Heart left ventricle (tissue), 16 donors: ENCODE data around the gene MARCHF10. TPM values are rescaled to one million over a fixed set of nuclear protein-coding genes. Genes with fewer than 3 reads are reported as not detected.
A peak's percentile ranks its signal among the peaks of the same experiment; 100 is the strongest.

ENCODE experiments used
- ATAC-seq, 4 donors: fragments of 200-7000 bp; cut with Tn5 transposase; one replicate each; pipeline ENCODE4 v1.9.1; 2020 to 2022; ENCODE audit warnings: moderate library complexity in 4 of 4, mild to moderate bottlenecking in 3 of 4, moderate number of reproducible peaks in 1 of 4
- DNase-seq, 5 donors: peaks; one replicate each; pipeline ENCODE4 v3.0.0-alpha.2; 2020
- H3K27ac ChIP-seq, 12 donors: fragments of 200-600 bp; sonication (generic) in 4 of 12; one replicate each; pipeline versions ENCODE4 v1.5.0 to v1.8.0; 2016 to 2022; ENCODE audit warnings: mild to moderate bottlenecking in 2 of 12
- H3K27me3 ChIP-seq, 9 donors: fragments of 200-600 bp; sonication (generic) in 2 of 9; one replicate each; pipeline versions ENCODE4 v1.5.1 to v1.8.0; 2016 to 2022; ENCODE audit warnings: mild to moderate bottlenecking in 3 of 9
- H3K36me3 ChIP-seq, 9 donors: fragments of 200-600 bp; sonication (generic) in 2 of 9; one replicate each; pipeline versions ENCODE4 v1.5.0 to v1.8.0; 2018 to 2022; ENCODE audit warnings: mild to moderate bottlenecking in 2 of 9
- H3K4me1 ChIP-seq, 12 donors: fragments of 200-600 bp; sonication (generic) in 4 of 12; one replicate each; pipeline versions ENCODE4 v1.5.0 to v1.8.0; 2016 to 2022; ENCODE audit warnings: mild to moderate bottlenecking in 3 of 12
- H3K4me3 ChIP-seq, 12 donors: fragments of 200-600 bp; sonication (generic) in 4 of 12; one replicate each; pipeline versions ENCODE4 v1.5.0 to v1.8.0; 2017 to 2022; ENCODE audit warnings: mild to moderate bottlenecking in 9 of 12, moderate library complexity in 4 of 12
- H3K9me3 ChIP-seq, 12 donors: fragments of 200-600 bp; sonication (generic) in 4 of 12; one replicate each; pipeline versions ENCODE4 v1.5.0 to v1.8.0; 2016 to 2022; ENCODE audit warnings: mild to moderate bottlenecking in 1 of 12
- POLR2A ChIP-seq, 2 donors: fragments of 450-650 bp; IDR thresholded peaks; one replicate each; pipeline ENCODE4 v1.6.1; 2017; ENCODE audit warnings: antibody characterized with exemption in 2 of 2, mild to moderate bottlenecking in 2 of 2, moderate library complexity in 2 of 2
- WGBS, 4 donors: extraction: QIAGEN DNeasy Blood & Tissue Kit in 2 of 4; methylation state at CpG; one replicate each; pipeline versions ENCODE4 v1.1.5 to v1.1.7; 2013 to 2018; 5-methylcytosine and 5-hydroxymethylcytosine counted together
- intact Hi-C, 10 donors: fragments of 100-400 bp; cut with DNase I; formaldehyde crosslinking; loops; one replicate each; pipeline versions ENCODE4 v1.11.1 to v1.14.2; 2022
- polyA plus RNA-seq, 2 donors: library from polyadenylated mRNA; stranded (reverse); fragments of 200-250 nt; gene quantifications; one replicate each; pipeline ENCODE4 v1.2.3, GENCODE V29; 2013
- total RNA-seq, 9 donors: library from RNA; depleted of rRNA in 2 of 9; stranded (reverse); fragments of >200 nt in 2 of 9; fragmentation: NEBNext Ultra II Directional in 3 of 9; extraction: Animal tissue kit (Norgen Biotek cat#: 25700) in 3 of 9; gene quantifications; one replicate each; pipeline versions ENCODE4 v1.1.0 to v1.2.4, GENCODE V29; 2016 to 2023
- TF ChIP-seq, protein P1 (sequence below), 12 donors: fragments of 200-600 bp; sonication (generic) in 4 of 12; IDR thresholded peaks; one replicate each; pipeline versions ENCODE4 v1.5.0 to v1.8.0; 2018 to 2022; ENCODE audit warnings: antibody characterized with exemption in 12 of 12, mild to moderate bottlenecking in 5 of 12
- donor health status: ischemic (EF 13 %, LVEDD 7.1; RV severe dilation, severe dysfunction).
- donor health status: healthy with polysubstance abuse.
- donor health status: DM: no; HTN: yes; CAD: no.
- donor health status: DM: no; HTN: no; CAD: no.
- donor health status: ischemic (EF 25% LVEDD 6.9; RV normal size, moderate dysfunction).
- donor health status: ischemic (EF 25% LVEDD 5.7; RV mildly dilated, moderate dysfunction).
- donor health status: healthy.
- donor health status: DM: yes; HTN: yes; CAD: no.
- donor health status: ischemic (EF 35%, LVEDD 5.7; RV mildly dilated, moderate dysfunction).
- donor health status: nonischemic (EF 11% LVEDD 7.7; RV severe dilation, severe dysfunction).
- donor health status: DM: yes; HTN: yes; CAD: no.
- donor health status: PGD.
- donor health status: ischemic (EF 29% LVEDD 5.4; RV normal size, mild dysfunction).
- donor health status: nonischemic (EF 23%, LVEDD 6.1; RV moderate dilation, normal function).

The MARCHF10 gene
- total and polyA plus RNA-seq, 11 donors: not detected

DNA sequence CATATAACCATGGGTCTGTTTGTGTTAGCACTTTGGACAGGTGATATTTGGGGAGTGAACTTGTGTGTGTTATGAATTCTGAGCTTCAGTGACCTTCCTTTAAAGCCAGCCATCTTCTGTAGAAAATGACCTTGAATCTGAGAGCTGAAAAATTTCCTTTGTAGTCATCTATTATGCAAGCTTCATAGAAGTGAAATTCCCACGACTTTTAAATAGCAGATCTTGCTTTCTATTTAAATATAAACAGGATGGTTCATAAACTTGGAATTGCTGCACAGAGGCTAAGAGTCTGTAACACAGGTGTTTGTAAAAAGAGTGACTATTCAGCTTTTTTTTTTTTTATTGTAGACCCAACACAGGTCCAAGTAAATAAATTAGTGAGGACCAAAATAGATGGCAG, 85.5 kb downstream of the MARCHF10 start:
- intact Hi-C loops: no loop called here
- Histone ChIP-seq H3K27ac (no peak overlapping the region), H3K27me3 (no peaks in the 10 kb centered on the region), H3K4me3 (no peak overlapping the region), H3K9me3 (no peaks in the 10 kb centered on the region), H3K4me1 (peaks cover 0 to 16% (median 0%) of the 10 kb centered on the region in 12 donors), H3K36me3 (no peaks in the 10 kb centered on the region)
- ATAC-seq (no peak), DNase-seq (no peak)
- TF ChIP-seq, protein P1, sequence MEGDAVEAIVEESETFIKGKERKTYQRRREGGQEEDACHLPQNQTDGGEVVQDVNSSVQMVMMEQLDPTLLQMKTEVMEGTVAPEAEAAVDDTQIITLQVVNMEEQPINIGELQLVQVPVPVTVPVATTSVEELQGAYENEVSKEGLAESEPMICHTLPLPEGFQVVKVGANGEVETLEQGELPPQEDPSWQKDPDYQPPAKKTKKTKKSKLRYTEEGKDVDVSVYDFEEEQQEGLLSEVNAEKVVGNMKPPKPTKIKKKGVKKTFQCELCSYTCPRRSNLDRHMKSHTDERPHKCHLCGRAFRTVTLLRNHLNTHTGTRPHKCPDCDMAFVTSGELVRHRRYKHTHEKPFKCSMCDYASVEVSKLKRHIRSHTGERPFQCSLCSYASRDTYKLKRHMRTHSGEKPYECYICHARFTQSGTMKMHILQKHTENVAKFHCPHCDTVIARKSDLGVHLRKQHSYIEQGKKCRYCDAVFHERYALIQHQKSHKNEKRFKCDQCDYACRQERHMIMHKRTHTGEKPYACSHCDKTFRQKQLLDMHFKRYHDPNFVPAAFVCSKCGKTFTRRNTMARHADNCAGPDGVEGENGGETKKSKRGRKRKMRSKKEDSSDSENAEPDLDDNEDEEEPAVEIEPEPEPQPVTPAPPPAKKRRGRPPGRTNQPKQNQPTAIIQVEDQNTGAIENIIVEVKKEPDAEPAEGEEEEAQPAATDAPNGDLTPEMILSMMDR (IDR thresholded peaks at IDR 0.05): no peak
- no peak for TF ChIP-seq POLR2A (IDR thresholded peaks at IDR 0.05)
- 46 to 57% (median 50%) methylated on average over 1 of the region's 1 CpG for whole genome bisulfite sequencing, 4 donors

DNA sequence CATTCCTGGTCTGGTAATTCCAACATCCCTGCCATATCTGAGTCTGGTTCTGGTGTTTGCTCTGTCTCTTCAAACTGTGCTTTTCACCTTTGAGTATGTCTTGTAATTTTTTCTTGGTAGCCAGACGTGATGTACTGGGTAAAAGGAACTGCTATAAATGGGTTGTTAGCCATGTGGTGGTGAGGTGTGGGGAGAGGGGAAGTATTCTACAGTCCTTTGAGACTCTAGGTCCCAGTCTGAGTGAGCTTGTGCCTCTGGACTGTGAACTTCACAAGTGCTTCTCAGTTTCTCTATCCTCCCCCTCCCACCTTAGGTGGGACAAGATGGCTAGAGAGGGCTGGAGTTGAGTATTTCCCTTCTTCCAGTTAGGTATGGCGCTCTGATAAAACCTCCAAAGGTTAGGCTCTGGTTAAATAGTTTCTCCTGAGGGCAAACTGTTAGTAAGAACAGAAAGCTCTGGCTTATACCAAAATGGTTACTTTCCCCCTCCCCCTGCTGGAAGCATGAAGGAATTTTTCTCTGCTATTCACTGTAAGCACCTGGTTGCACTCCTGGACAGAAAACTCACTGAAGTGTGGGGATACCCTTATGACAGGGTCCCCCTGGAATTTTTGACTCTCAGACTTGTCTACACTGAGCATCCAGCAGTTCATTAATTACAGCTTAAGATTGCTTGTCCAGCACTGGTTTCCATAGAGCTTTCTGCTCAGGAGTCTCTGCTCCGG, 87.8 kb downstream of the MARCHF10 start:
- no peak for ATAC-seq
- DNase-seq: peak in 1 of 5 donors; percentile 6
- H3K4me1 ChIP-seq: peaks cover 0 to 11% (median 0%) of the 10 kb centered on the region in 12 donors
- no peaks in the 10 kb centered on the region for H3K27me3 ChIP-seq
- no peak for TF ChIP-seq POLR2A (IDR thresholded peaks at IDR 0.05)
- TF ChIP-seq, protein P1 (IDR thresholded peaks at IDR 0.05): peak in 7 of 12 donors; percentile 14 to 34 (median 21)
- no peaks in the 10 kb centered on the region for H3K9me3 ChIP-seq
- intact Hi-C loops: no loop called here
- no peaks in the 10 kb centered on the region for H3K36me3 ChIP-seq
- no peak overlapping the region for H3K27ac ChIP-seq
- 81 to 91% (median 87%) methylated on average over 3 of the region's 3 CpGs for WGBS, 4 donors
- no peak overlapping the region for H3K4me3 ChIP-seq

DNA sequence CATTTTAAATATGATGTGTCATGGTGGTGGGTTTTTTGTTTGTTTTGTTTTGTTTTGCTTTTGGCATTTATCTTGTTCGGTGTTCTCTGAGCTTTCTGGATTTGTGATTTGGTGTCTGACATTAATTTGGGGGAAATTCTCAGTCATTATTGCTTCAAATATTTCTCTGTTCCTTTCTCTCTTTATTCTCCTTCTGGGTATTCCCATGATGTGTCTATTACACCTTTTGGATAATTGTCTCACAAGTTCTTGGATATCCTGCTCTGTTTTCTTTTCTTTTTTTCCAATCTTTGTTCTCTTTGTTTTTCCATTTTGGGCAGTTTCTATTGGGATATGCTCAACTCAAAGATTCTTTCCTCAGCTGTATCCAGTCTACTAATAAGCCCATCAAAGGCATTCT, 88.5 kb downstream of the MARCHF10 start:
- H3K4me1 ChIP-seq: peaks cover 0 to 4% (median 0%) of the 10 kb centered on the region in 12 donors
- H3K27ac ChIP-seq: no peak overlapping the region
- H3K27me3 ChIP-seq: no peaks in the 10 kb centered on the region
- no peak for ATAC-seq
- intact Hi-C loops: no loop called here
- no peaks in the 10 kb centered on the region for H3K36me3 ChIP-seq
- DNase-seq: no peak
- no peak overlapping the region for H3K4me3 ChIP-seq
- TF ChIP-seq, protein P1 (IDR thresholded peaks at IDR 0.05): no peak
- TF ChIP-seq POLR2A (IDR thresholded peaks at IDR 0.05): no peak
- WGBS, 4 donors: 91 to 98% (median 98%) methylated on average over 1 of the region's 1 CpG
- H3K9me3 ChIP-seq: no peaks in the 10 kb centered on the region

DNA sequence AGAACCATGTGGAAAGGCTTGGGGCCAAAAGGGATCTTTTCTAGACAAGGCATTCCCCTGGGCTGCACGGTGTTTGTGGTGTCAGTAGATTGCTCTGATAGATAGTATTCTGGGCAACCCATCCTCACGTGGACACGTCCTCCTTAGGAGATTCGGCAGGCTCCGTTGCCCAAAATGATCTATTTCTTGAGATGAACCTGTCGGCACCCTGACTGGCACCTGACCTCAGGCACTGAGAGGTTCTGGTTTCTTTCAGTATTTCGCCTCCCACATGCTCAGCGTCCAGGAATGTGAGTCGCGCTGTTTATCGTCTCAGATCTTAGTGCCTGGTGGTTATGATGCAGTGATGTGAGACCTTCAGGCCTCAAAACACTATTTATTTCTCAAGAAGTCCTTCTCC, 89.7 kb downstream of the MARCHF10 start:
- H3K9me3 ChIP-seq: no peaks in the 10 kb centered on the region
- intact Hi-C loops: no loop called here
- H3K36me3 ChIP-seq: no peaks in the 10 kb centered on the region
- no peaks in the 10 kb centered on the region for H3K27me3 ChIP-seq
- DNase-seq: peak in 1 of 5 donors; percentile 3
- H3K27ac ChIP-seq: no peak overlapping the region
- TF ChIP-seq, protein P1 (IDR thresholded peaks at IDR 0.05): no peak
- TF ChIP-seq POLR2A (IDR thresholded peaks at IDR 0.05): no peak
- H3K4me1 ChIP-seq: no peaks in the 10 kb centered on the region
- 53 to 66% (median 57%) methylated on average over 11 of the region's 11 CpGs for WGBS, 4 donors
- no peak overlapping the region for H3K4me3 ChIP-seq
- ATAC-seq: no peak
